ENCODE results near the gene TOX4.
A peak's percentile ranks its signal among the peaks of the same experiment; 100 is the strongest.

TOX4 gene

GRCh38 chr14:21503376-21503775 is 26.4 kb downstream of the TOX4 start:
- TF ChIP-seq, protein P1, sequence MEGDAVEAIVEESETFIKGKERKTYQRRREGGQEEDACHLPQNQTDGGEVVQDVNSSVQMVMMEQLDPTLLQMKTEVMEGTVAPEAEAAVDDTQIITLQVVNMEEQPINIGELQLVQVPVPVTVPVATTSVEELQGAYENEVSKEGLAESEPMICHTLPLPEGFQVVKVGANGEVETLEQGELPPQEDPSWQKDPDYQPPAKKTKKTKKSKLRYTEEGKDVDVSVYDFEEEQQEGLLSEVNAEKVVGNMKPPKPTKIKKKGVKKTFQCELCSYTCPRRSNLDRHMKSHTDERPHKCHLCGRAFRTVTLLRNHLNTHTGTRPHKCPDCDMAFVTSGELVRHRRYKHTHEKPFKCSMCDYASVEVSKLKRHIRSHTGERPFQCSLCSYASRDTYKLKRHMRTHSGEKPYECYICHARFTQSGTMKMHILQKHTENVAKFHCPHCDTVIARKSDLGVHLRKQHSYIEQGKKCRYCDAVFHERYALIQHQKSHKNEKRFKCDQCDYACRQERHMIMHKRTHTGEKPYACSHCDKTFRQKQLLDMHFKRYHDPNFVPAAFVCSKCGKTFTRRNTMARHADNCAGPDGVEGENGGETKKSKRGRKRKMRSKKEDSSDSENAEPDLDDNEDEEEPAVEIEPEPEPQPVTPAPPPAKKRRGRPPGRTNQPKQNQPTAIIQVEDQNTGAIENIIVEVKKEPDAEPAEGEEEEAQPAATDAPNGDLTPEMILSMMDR (IDR thresholded peaks at IDR 0.05; ENCODE audit: low read depth, low read length) = no peak
- no peak for DNase-seq (ENCODE audit: extremely low read depth, low read depth)

DNA sequence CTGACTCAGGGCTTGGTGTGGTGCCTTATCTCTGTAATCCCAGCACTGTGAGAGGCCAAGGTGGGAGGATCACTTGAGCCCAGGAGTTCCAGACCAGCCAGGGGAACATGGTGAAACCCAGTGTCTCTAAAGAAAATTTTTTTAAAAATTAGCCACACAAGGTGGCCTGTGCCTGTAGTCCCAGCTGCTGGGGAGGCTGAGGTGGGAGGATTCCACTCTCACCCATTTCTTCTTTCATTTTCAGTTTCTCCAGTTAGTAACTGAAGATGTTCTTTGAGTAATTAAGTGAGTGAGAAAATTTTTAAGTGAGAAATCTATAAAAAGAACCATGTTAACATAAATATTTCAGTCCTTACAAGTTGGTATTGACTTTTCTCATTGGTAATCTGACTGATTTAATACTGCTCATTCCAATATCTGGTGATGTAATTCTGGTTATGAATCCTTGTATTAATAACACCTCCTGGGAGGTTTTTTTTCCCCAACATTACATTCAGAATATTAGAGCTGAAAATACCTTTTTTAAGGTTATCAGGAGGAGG is 28.1 kb downstream of the TOX4 start:
- DNase-seq (ENCODE audit: extremely low read depth, low read depth) = no peak
- TF ChIP-seq, protein P1 (IDR thresholded peaks at IDR 0.05; ENCODE audit: low read depth, low read length) = no peak

GRCh38 chr14:21506557-21506956 is 29.6 kb downstream of the TOX4 start:
- DNase-seq (ENCODE audit: extremely low read depth, low read depth) = no peak
- TF ChIP-seq, protein P1 (IDR thresholded peaks at IDR 0.05; ENCODE audit: low read depth, low read length) = no peak

DNA sequence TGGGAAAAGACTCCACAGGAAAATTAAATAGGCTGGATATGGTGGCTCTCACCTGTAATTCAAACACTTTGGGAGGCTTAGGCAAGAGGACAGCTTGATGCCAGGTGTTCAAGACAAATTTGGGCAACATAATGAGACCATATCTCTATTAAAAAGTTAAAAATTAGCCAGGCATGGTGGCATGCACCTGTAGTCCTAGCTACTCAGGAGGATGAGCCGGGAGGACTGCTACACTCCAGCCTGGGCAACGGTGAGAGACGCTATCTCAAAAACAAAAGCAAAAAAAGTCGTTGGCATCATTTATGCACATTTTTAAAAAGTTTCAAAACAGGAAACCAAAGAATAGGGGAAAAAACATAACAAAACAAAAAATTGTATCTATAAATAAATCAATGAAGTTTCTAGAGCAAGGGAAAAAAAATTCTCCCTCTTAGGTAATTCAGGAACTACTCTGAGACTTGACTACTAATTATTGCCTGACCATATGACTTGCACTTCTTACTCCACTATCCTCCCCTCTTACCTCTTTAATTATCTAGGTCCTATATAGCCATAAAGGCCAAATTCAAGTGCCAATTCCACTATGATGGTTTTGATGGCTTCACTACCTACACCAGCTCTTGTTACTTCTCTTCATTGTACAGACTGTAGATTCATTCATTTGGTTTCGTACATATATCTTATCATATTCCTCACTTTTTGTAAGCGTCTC is 32.6 kb downstream of the TOX4 start:
- TF ChIP-seq, protein P1 (IDR thresholded peaks at IDR 0.05; ENCODE audit: low read depth, low read length) = no peak
- DNase-seq (ENCODE audit: extremely low read depth, low read depth) = no peak

- TF ChIP-seq, protein P1 (IDR thresholded peaks at IDR 0.05; ENCODE audit: low read depth, low read length) = no peak
- DNase-seq (ENCODE audit: extremely low read depth, low read depth) = peak; percentile 97
Measured at GRCh38 chr14:21510735-21511657, 34.0 kb downstream of the TOX4 start, which contains the start of gene METTL3. Gene METTL3, minus strand, starts transcription at chr14:21511340. Its CDS starts 117 bp downstream, at chr14:21511223.

- no peak for DNase-seq (ENCODE audit: extremely low read depth, low read depth)
- TF ChIP-seq, protein P1 (IDR thresholded peaks at IDR 0.05; ENCODE audit: low read depth, low read length) = no peak
Measured at GRCh38 chr14:21514341-21514740, 37.3 kb downstream of the TOX4 start.
